ENCODE measurements around the gene GRIA1. TPM values are rescaled to one million over a fixed set of nuclear protein-coding genes. Genes with fewer than 3 reads are reported as not detected.

Gene GRIA1
- total and polyA plus RNA-seq, 2 of the 4 experiments (the other 2 are of a cell fraction) = 0.48 to 1.3 TPM

GRCh38 chr5:153630546-153630945, 140.1 kb downstream of the GRIA1 start (continued):
- TF ChIP-seq ELK1 (IDR thresholded peaks at IDR 0.05; ENCODE audit: borderline replicate concordance, low read depth, low read length) (no peak), RFX5 (IDR thresholded peaks at IDR 0.05; ENCODE audit: low read depth, low read length) (no peak), MAZ (IDR thresholded peaks at IDR 0.05; ENCODE audit: borderline replicate concordance, low read depth, low read length) (no peak)

GRCh38 chr5:153632748-153633290, 142.3 kb downstream of the GRIA1 start:
- ChIA-PET POLR2A (ENCODE audit: unreplicated experiment) (no interaction called here), CTCF (no interaction called here)
- in situ Hi-C loops (cut with MboI; ENCODE audit: low sequenced_read_pairs) = no loop called here
- dilution Hi-C loops (cut with HindIII; ENCODE audit: low sequenced_read_pairs, unreplicated experiment) = no loop called here
- Histone ChIP-seq H2AFZ (replicated peaks; ENCODE audit: low read length, poor library complexity) (peak overlapping the region; percentile 38), H3K9me1 (ENCODE audit: insufficient read depth, low read length) (peaks cover 5% of the 10 kb centered on the region; the same call in 1 of the 2 replicates), H3K79me1 (ENCODE audit: low read depth in 1 of 2, low read length in 2 of 2) (no peaks in the 10 kb centered on the region), H3K4me3 (ENCODE audit: insufficient read depth, low read depth, low read length) (no peak overlapping the region), H3K4ac (ENCODE audit: low read depth, low read length) (no peak overlapping the region), H2BK20ac (ENCODE audit: low read depth, low read length) (no peak overlapping the region), H4K20me1 (ENCODE audit: insufficient read depth, low read length) (no peaks in the 10 kb centered on the region), H2AK9ac (replicated peaks; ENCODE audit: low read depth, low read length, poor library complexity) (no peak overlapping the region), H3K9me3 (ENCODE audit: control insufficient read depth, insufficient read depth, low read length) (no peaks in the 10 kb centered on the region), H3K36me3 (ENCODE audit: control insufficient read depth, insufficient read depth, low read length) (no peaks in the 10 kb centered on the region), H2BK120ac (ENCODE audit: low read depth, low read length) (no peak overlapping the region), H3K14ac (replicated peaks; ENCODE audit: low read depth, low read length) (no peak overlapping the region), H3K56ac (ENCODE audit: extremely low read depth, insufficient read depth, low read length) (no peak overlapping the region), H3K18ac (ENCODE audit: low read depth, low read length) (no peak overlapping the region), H3K9ac (ENCODE audit: low read depth, low read length) (no peak overlapping the region), H2BK5ac (ENCODE audit: low read depth, low read length, poor library complexity, severe bottlenecking) (no peak overlapping the region), H3K27ac (ENCODE audit: insufficient read depth, low read length) (no peak overlapping the region), H3K23ac (ENCODE audit: low read depth, low read length) (no peak overlapping the region), H4K91ac (ENCODE audit: insufficient read depth, low read depth, low read length) (no peak overlapping the region), H4K5ac (ENCODE audit: low read depth, low read length) (no peak overlapping the region), H2BK15ac (ENCODE audit: low read depth, low read length) (no peak overlapping the region), H3K4me2 (ENCODE audit: low read depth, low read length) (no peak overlapping the region), H3K27me3 (ENCODE audit: control insufficient read depth, insufficient read depth, low read length) (no peaks in the 10 kb centered on the region), H4K8ac (ENCODE audit: low read depth in 2 of 2, low read length in 2 of 2) (no peak overlapping the region; a peak in 1 of 4 replicates), H3K4me1 (ENCODE audit: control insufficient read depth, insufficient read depth, low read length) (peaks cover 6% of the 10 kb centered on the region), H2AK5ac (ENCODE audit: low read depth, low read length) (no peak overlapping the region)
- DNase-seq = peak; percentile 22
- no peak for TF ChIP-seq USF2 (IDR thresholded peaks at IDR 0.05; ENCODE audit: low read depth, low read length)
- no peak for TF ChIP-seq CHD1 (IDR thresholded peaks at IDR 0.05; ENCODE audit: low read depth, low read length)
- no peak for TF ChIP-seq RFX5 (IDR thresholded peaks at IDR 0.05; ENCODE audit: low read depth, low read length)
- no peak for TF ChIP-seq POLR2A (IDR thresholded peaks at IDR 0.05; ENCODE audit: low read depth, low read length)
- TF ChIP-seq BHLHE40 (IDR thresholded peaks at IDR 0.05; ENCODE audit: low read depth, low read length) = no peak
- no peak for TF ChIP-seq CTCF (conservative IDR thresholded peaks at IDR 0.05; ENCODE audit: low read depth, low read length)
- no peak for TF ChIP-seq CEBPB (IDR thresholded peaks at IDR 0.05; ENCODE audit: low read depth, low read length)
- no peak for ATAC-seq (ENCODE audit: low read depth)
- BruUV-seq (replicated peaks) = no TSS peak
- intact Hi-C loops (cut with micrococcal nuclease) = no loop called here
